ENCODE results near the gene HPCA. TPM values are rescaled to one million over a fixed set of nuclear protein-coding genes. Genes with fewer than 3 reads are reported as not detected.
A peak's percentile ranks its signal among the peaks of the same experiment; 100 is the strongest.

The HPCA gene
- total and polyA plus RNA-seq, 2 of the 13 experiments (the other 11 are each of a cell fraction or from before 2014, with no cell fraction given): not detected

GRCh38 chr1:32886004-32886827, at the start of gene HPCA (continued):
- TF ChIP-seq, protein P1, sequence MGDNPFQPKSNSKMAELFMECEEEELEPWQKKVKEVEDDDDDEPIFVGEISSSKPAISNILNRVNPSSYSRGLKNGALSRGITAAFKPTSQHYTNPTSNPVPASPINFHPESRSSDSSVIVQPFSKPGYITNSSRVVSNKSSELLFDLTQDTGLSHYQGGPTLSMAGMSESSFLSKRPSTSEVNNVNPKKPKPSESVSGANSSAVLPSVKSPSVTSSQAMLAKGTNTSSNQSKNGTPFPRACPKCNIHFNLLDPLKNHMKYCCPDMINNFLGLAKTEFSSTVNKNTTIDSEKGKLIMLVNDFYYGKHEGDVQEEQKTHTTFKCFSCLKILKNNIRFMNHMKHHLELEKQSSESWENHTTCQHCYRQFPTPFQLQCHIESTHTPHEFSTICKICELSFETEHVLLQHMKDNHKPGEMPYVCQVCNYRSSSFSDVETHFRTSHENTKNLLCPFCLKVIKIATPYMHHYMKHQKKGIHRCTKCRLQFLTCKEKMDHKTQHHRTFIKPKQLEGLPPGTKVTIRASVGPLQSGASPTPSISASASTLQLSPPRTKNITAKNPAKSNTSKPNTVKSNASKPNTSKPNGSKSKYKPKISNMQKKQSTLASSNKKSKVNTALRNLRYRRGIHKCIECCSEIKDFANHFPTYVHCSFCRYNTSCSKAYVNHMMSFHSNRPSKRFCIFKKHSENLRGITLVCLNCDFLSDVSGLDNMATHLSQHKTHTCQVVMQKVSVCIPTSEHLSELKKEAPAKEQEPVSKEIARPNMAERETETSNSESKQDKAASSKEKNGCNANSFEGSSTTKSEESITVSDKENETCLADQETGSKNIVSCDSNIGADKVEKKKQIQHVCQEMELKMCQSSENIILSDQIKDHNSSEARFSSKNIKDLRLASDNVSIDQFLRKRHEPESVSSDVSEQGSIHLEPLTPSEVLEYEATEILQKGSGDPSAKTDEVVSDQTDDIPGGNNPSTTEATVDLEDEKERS (CRISPR knock-in tag; IDR thresholded peaks at IDR 0.05): peak; percentile 98
- TF ChIP-seq TBX2 (CRISPR knock-in tag; IDR thresholded peaks at IDR 0.05; ENCODE audit: borderline replicate concordance) (peak; percentile 94), ZNF7 (CRISPR knock-in tag; IDR thresholded peaks at IDR 0.05) (peak; percentile 84), U2AF2 (IDR thresholded peaks at IDR 0.05; ENCODE audit: low read depth, low read length) (no peak), ZSCAN25 (CRISPR knock-in tag; IDR thresholded peaks at IDR 0.05) (peak; percentile 89), NCOA1 (CRISPR knock-in tag; IDR thresholded peaks at IDR 0.05) (peak; percentile 85; the same call in 1 of the 2 replicates), NR3C1 (CRISPR knock-in tag; IDR thresholded peaks at IDR 0.05) (no peak), CSRNP2 (CRISPR knock-in tag; conservative IDR thresholded peaks at IDR 0.05; ENCODE audit: low read depth) (peak; percentile 84; the same call in 1 of the 2 replicates), SATB2 (CRISPR knock-in tag; IDR thresholded peaks at IDR 0.05) (peak; percentile 97), ZNF670 (CRISPR knock-in tag; IDR thresholded peaks at IDR 0.05; ENCODE audit: borderline replicate concordance) (peak; percentile 69; the same call in 1 of the 2 replicates), PCBP2 (optimal IDR thresholded peaks at IDR 0.05; ENCODE audit: low read depth, low read length, poor library complexity, severe bottlenecking) (no peak), TCF7L2 (IDR thresholded peaks at IDR 0.05; ENCODE audit: low read depth, low read length) (no peak), ZNF652 (CRISPR knock-in tag; IDR thresholded peaks at IDR 0.05; ENCODE audit: borderline replicate concordance, low read depth) (peak; percentile 52), ZSCAN12 (CRISPR knock-in tag; IDR thresholded peaks at IDR 0.05) (peak; percentile 98), PBX2 (CRISPR knock-in tag; IDR thresholded peaks at IDR 0.05) (no peak), ZNF432 (CRISPR knock-in tag; IDR thresholded peaks at IDR 0.05; ENCODE audit: borderline replicate concordance) (no peak)
- TF ChIP-seq, protein P2, sequence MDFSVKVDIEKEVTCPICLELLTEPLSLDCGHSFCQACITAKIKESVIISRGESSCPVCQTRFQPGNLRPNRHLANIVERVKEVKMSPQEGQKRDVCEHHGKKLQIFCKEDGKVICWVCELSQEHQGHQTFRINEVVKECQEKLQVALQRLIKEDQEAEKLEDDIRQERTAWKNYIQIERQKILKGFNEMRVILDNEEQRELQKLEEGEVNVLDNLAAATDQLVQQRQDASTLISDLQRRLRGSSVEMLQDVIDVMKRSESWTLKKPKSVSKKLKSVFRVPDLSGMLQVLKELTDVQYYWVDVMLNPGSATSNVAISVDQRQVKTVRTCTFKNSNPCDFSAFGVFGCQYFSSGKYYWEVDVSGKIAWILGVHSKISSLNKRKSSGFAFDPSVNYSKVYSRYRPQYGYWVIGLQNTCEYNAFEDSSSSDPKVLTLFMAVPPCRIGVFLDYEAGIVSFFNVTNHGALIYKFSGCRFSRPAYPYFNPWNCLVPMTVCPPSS (IDR thresholded peaks at IDR 0.05): no peak
- TF ChIP-seq, protein P3, sequence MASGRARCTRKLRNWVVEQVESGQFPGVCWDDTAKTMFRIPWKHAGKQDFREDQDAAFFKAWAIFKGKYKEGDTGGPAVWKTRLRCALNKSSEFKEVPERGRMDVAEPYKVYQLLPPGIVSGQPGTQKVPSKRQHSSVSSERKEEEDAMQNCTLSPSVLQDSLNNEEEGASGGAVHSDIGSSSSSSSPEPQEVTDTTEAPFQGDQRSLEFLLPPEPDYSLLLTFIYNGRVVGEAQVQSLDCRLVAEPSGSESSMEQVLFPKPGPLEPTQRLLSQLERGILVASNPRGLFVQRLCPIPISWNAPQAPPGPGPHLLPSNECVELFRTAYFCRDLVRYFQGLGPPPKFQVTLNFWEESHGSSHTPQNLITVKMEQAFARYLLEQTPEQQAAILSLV (CRISPR knock-in tag; IDR thresholded peaks at IDR 0.05; ENCODE audit: borderline replicate concordance): peak; percentile 97
- TF ChIP-seq, protein P4, sequence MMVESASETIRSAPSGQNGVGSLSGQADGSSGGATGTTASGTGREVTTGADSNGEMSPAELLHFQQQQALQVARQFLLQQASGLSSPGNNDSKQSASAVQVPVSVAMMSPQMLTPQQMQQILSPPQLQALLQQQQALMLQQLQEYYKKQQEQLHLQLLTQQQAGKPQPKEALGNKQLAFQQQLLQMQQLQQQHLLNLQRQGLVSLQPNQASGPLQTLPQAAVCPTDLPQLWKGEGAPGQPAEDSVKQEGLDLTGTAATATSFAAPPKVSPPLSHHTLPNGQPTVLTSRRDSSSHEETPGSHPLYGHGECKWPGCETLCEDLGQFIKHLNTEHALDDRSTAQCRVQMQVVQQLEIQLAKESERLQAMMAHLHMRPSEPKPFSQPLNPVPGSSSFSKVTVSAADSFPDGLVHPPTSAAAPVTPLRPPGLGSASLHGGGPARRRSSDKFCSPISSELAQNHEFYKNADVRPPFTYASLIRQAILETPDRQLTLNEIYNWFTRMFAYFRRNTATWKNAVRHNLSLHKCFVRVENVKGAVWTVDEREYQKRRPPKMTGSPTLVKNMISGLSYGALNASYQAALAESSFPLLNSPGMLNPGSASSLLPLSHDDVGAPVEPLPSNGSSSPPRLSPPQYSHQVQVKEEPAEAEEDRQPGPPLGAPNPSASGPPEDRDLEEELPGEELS (CRISPR knock-in tag; IDR thresholded peaks at IDR 0.05): peak; percentile 44
